GM12891 (cell line): ENCODE results near the gene UCK2. TPM values are rescaled to one million over a fixed set of nuclear protein-coding genes. Genes with fewer than 3 reads are reported as not detected.
"Not testable (repeated sequence)": the region's sequence is repeated elsewhere in the genome, so short reads cannot be mapped to it uniquely, and the experiment has no call there.

ENCODE experiments used
- DNase-seq: peaks from one replicate; pipeline ENCODE4 v3.0.0; 2011; ENCODE audit warnings: low spot score; ENCODE audit not compliant: insufficient read length
- FAIRE-seq: peaks from 2 replicates; lab custom pipeline; 2011; peaks lifted over from hg19 to GRCh38; lab: Jason Lieb, UNC
- PAX5 ChIP-seq: IDR thresholded peaks from 2 replicates; pipeline ENCODE4 v1.6.1; 2011; ENCODE audit warnings: low read length, moderate library complexity, mild to moderate bottlenecking; ENCODE audit not compliant: insufficient read depth, severe bottlenecking
- POLR2A ChIP-seq: IDR thresholded peaks from 2 replicates; pipeline ENCODE4 v1.6.1; 2011; ENCODE audit warnings: low read depth, low read length, control low read depth
- POLR2AphosphoS5 ChIP-seq: IDR thresholded peaks from 2 replicates; pipeline ENCODE4 v1.6.1; 2011; ENCODE audit warnings: low read depth, low read length, control low read depth
- POU2F2 ChIP-seq: IDR thresholded peaks from 2 replicates; pipeline ENCODE4 v1.6.1; 2011; ENCODE audit warnings: low read depth, mild to moderate bottlenecking, control low read depth, low read length, moderate library complexity
- SPI1 ChIP-seq: IDR thresholded peaks from 2 replicates; pipeline ENCODE4 v1.6.1; 2011; ENCODE audit warnings: low read depth, low read length, control low read depth
- TAF1 ChIP-seq: IDR thresholded peaks from 2 replicates; pipeline ENCODE4 v1.6.1; 2011; ENCODE audit warnings: low read depth, low read length, control low read depth
- polyA plus RNA-seq: library from polyadenylated mRNA; unstranded; fragments of >200 nt; gene quantifications from one replicate; pipeline ENCODE4 v1.2.1, GENCODE V29; 2012; ENCODE audit warnings: low read depth, missing spikeins, inconsistent platforms; ENCODE audit not compliant: missing spikeins

The UCK2 gene
- polyA plus RNA-seq = 32.8 TPM

DNA sequence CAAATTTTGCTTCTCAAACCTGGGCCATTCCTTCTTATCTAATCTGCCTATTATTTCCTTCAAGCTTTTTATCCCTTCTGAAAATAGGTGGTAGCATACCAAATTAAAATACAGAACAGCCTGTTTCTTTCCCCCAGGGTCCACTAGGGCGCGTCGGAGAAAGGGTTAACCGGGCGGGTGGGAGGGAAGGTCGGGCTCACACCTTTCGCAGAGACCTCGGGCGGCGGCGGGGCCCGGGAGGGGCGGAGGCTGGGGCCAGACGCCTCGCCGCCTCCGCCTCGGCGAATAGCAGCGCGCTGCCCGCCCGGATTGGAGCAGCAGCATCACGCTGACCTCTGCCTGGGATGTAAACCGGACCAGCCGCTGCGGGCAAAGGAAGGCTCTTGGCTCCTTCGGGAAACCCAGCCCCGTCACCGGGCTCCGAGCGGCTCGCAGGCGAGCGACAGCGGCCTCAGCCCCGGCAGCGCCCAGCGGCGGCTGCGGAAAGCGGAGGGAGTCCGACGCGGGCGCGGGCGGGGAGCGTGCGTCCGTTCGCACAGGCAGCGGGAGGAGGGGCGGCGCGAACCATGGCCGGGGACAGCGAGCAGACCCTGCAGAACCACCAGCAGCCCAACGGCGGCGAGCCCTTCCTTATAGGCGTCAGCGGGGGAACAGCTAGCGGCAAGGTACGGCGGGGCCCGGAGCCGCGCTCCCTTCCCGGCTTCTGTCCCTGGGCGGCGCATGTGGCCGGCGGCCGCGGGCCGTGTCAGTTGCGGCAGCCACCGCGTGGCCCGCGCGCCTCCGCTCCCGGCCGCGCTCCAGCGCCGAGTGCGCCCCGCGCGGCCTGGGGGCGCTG is at the start of gene UCK2:
Gene UCK2, plus strand, starts transcription at position 347 of the 835 bp plus-strand sequence. Its CDS starts 220 bp downstream, at position 567.
- FAIRE-seq (peak; percentile 80), DNase-seq (peak; percentile 67)
- TF ChIP-seq POU2F2 = no peak
- no peak for TF ChIP-seq SPI1
- peak; percentile 63 for TF ChIP-seq POLR2A
- TF ChIP-seq TAF1 = no peak; the same call in 1 of the 2 replicates
- TF ChIP-seq PAX5 = peak; percentile 12
- TF ChIP-seq POLR2AphosphoS5 = peak; percentile 43; the same call in 1 of the 2 replicates

DNA sequence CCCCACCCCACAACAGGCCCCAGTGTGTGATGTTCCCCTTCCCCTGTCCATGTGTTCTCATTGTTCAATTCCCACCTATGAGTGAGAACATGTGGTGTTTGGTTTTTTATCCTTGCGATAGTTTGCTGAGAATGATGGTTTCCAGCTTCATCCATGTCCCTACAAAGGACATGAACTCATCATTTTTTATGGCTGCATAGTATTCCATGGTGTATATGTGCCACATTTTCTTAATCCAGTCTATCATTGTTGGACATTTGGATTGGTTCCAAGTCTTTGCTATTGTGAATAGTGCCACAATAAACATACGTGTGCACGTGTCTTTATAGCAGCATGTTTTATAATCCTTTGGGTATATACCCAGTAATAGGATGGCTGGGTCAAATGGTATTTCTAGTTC is 49.2 kb upstream of the UCK2 start:
- FAIRE-seq, DNase-seq: not testable (repeated sequence)

- not testable (repeated sequence) for DNase-seq, FAIRE-seq
Observed at GRCh38 chr1:165783519-165783918, 43.9 kb upstream of the UCK2 start.

DNA sequence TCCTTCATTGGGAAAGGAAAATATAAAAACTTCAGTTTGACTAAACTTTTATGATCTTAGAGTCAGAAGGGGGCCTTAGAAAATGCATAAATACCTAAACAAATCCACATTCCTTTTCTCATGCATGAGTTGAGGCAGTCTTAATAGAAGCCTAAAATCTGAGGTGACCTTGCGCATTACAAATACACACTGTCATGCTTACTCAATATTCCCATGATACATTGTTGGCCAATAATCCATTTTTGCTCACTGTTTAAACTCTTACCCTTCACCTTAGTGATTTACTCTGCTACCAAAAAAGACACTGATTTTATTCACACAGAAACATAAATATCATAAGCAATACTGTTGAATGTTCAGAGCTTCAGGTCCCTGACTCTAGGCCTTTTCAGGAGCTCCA is 39.7 kb upstream of the UCK2 start:
- TF ChIP-seq POU2F2 (no peak), PAX5 (no peak), POLR2AphosphoS5 (no peak), TAF1 (no peak)
- FAIRE-seq = peak; percentile 20
- no peak for DNase-seq

DNA sequence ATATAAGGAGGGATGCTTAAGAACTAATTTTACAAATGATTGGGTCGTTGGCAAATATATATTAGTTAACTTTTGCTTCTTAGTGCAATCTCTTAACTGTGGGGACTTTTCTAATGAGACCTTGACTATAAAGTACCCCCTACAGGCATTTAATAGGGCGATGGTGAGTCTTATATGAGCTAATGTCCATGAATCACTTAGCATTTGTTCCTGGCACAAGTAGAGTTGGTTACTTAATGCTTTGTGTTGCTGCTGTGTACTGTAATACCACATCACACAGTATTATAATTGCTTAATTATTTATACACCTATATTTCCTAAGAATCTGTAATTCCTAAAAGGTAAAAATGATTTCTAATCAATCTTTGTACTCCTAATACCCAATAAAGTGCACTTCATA is 33.5 kb upstream of the UCK2 start:
- FAIRE-seq (no peak), DNase-seq (no peak)
- no peak for TF ChIP-seq POLR2A
- no peak for TF ChIP-seq POU2F2
- no peak for TF ChIP-seq TAF1
- TF ChIP-seq PAX5 = no peak

DNA sequence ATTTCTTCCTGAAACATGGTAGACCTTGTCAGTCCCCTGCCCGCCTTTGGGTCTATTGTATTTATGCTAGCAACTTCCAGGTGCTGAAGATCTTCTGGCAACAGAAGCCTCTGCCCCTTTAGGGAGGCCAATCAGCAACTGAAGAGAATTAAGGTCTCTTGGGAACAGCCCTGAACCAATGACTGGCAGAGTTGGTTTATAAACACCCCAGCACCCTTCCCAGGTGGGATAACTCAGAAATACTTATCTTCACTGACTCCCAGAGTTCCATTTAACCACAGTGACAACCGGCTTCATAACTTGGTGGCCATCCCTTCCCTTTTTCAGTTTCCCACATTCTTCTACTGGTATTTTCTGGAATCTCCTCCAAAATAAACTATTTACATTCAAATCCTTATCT is 31.5 kb upstream of the UCK2 start:
- no peak for FAIRE-seq
- no peak for TF ChIP-seq POLR2A
- TF ChIP-seq SPI1 = no peak
- DNase-seq = no peak

GRCh38 chr1:165799387-165799786 is 28.0 kb upstream of the UCK2 start:
- DNase-seq = no peak
- TF ChIP-seq SPI1 (no peak), POU2F2 (no peak), TAF1 (no peak), PAX5 (no peak), POLR2AphosphoS5 (no peak), POLR2A (no peak)
- FAIRE-seq = no peak

GRCh38 chr1:165804513-165804912 is 22.9 kb upstream of the UCK2 start:
- not testable (repeated sequence) for FAIRE-seq

DNA sequence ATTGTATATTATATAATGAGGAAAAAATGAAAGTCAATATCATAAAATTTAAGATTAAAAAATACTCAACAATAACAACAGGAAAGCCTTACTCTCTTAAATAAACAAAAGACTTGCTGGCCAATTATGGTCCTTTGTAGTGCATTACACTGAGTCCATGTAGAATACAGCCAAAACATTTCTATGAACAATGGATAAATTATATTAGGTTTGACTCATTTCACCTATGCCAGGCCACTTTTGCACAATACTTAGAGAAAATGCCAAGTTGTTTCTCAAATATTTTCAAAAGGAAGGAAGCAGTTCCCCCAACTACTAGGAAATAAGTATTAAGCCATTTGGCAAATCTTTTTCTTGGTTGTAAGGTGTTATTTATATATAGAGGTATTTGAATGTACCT is 19.8 kb upstream of the UCK2 start:
- no peak for TF ChIP-seq POLR2A
- TF ChIP-seq PAX5 = no peak
- TF ChIP-seq POU2F2 = no peak
- TF ChIP-seq TAF1 = no peak
- no peak for TF ChIP-seq POLR2AphosphoS5
- TF ChIP-seq SPI1 = no peak
- no peak for FAIRE-seq
- no peak for DNase-seq

More at GRCh38 chr1:165804513-165804912, 22.9 kb upstream of the UCK2 start:
- not testable (repeated sequence) for DNase-seq

GRCh38 chr1:165815725-165816124 is 11.7 kb upstream of the UCK2 start:
- no peak for DNase-seq
- TF ChIP-seq POLR2A = no peak
- no peak for FAIRE-seq

DNA sequence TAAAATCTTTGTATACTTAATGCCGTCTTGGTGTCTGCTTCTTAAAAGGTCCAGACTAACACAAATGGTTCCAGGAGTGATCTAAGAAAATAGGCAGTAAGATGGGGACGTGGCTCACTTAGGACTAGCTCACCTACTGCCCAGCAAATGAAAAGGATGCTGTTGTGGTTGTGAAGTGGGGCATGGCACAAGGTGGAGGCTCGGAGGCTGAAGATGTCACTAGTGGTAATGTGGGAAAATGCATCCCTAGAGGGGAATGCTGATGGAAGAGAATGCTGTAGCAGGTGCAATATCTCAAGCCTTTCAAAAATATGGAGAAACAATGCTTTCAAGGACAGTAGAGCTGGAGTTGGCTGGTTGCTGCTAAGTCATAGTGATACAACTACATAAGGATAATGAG is 11.3 kb upstream of the UCK2 start:
- DNase-seq (no peak), FAIRE-seq (no peak)
- no peak for TF ChIP-seq POLR2AphosphoS5
- no peak for TF ChIP-seq TAF1
- TF ChIP-seq POLR2A = no peak

DNA sequence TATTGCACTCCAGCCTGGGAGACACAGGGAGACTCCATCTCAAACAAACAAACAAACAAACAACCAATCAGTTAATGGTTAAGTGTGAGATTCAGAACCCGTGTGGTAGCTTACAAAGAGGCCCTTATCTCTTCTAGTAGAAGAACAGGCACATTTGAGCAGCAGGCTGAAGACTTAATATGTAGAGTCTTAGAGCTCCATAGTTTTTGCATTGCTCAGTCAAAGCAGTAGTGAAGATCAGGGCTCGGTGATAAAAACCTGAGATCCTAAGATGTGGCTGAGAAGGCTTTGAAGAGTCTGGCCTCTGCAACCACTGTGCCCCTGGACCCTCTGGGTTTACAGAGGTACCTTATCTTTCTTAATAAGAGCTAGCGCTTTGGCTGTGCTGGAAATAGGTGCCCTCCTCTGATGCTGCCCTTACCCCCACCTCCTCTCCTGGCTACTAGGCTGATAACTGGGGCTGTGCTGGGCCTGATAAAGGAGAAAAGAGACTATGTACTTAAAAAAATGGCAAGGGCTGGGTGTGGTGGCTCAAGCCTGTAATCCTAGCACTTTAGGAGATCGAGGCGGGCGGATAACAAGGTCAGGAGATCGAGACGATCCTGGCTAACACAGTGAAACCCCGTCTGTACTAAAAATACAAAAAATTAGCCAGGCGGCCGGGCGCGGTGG is 10.5 kb upstream of the UCK2 start:
- no peak for DNase-seq
- TF ChIP-seq POLR2A (no peak), POLR2AphosphoS5 (no peak), POU2F2 (no peak), SPI1 (no peak), PAX5 (no peak), TAF1 (no peak)
- no peak for FAIRE-seq
